ENCODE results near the gene ICA1.

Gene ICA1

GRCh38 chr7:8144856-8145255 is 117.1 kb downstream of the ICA1 start:
- no peaks in the 10 kb centered on the region for H4K20me1 ChIP-seq (ENCODE audit: control insufficient read depth, insufficient read depth, low read depth, low read length)
- H3K9me3 ChIP-seq (ENCODE audit: control insufficient read depth, insufficient read depth, low read length): no peaks in the 10 kb centered on the region
- H3K4me3 ChIP-seq (ENCODE audit: low read length): no peak overlapping the region
- H3K36me3 ChIP-seq (ENCODE audit: control insufficient read depth, low read length): no peaks in the 10 kb centered on the region
- peaks cover 3% of the 10 kb centered on the region; the same call in 1 of the 2 replicates for H3F3A ChIP-seq (ENCODE audit: control insufficient read depth, insufficient read depth)
- H3K27ac ChIP-seq (ENCODE audit: low read depth, low read length): no peak overlapping the region
- TF ChIP-seq CTCF (IDR thresholded peaks at IDR 0.05; ENCODE audit: low read depth, low read length, poor library complexity, severe bottlenecking): no peak
- no peak for TF ChIP-seq EZH2phosphoT487 (IDR thresholded peaks at IDR 0.05; ENCODE audit: borderline replicate concordance, low read length)
- no peaks in the 10 kb centered on the region for H3K79me2 ChIP-seq (ENCODE audit: control insufficient read depth, low read length)
- H3K4me2 ChIP-seq (ENCODE audit: low read length): no peak overlapping the region
- no peaks in the 10 kb centered on the region for H3K9me2 ChIP-seq (replicated peaks; ENCODE audit: control insufficient read depth, low read length)
- no peaks in the 10 kb centered on the region for H3K27me3 ChIP-seq (ENCODE audit: control insufficient read depth, low read length)
- peaks cover 19% of the 10 kb centered on the region for H3K4me1 ChIP-seq (ENCODE audit: control insufficient read depth, low read length)

- Histone ChIP-seq H3K79me2 (ENCODE audit: control insufficient read depth, low read length) (no peaks in the 10 kb centered on the region), H3K9me2 (replicated peaks; ENCODE audit: control insufficient read depth, low read length) (no peaks in the 10 kb centered on the region), H3K9me3 (ENCODE audit: control insufficient read depth, insufficient read depth, low read length) (no peaks in the 10 kb centered on the region), H3K27me3 (ENCODE audit: control insufficient read depth, low read length) (no peaks in the 10 kb centered on the region), H3K36me3 (ENCODE audit: control insufficient read depth, low read length) (no peaks in the 10 kb centered on the region), H3F3A (ENCODE audit: control insufficient read depth, insufficient read depth) (no peaks in the 10 kb centered on the region), H4K20me1 (ENCODE audit: control insufficient read depth, insufficient read depth, low read depth, low read length) (no peaks in the 10 kb centered on the region), H3K4me1 (ENCODE audit: control insufficient read depth, low read length) (peaks cover 4% of the 10 kb centered on the region), H3K27ac (ENCODE audit: low read depth, low read length) (no peak overlapping the region), H3K4me2 (ENCODE audit: low read length) (no peak overlapping the region), H3K4me3 (ENCODE audit: low read length) (no peak overlapping the region)
- TF ChIP-seq CTCF (IDR thresholded peaks at IDR 0.05; ENCODE audit: low read depth, low read length, poor library complexity, severe bottlenecking) (no peak), EZH2phosphoT487 (IDR thresholded peaks at IDR 0.05; ENCODE audit: borderline replicate concordance, low read length) (no peak)
These were observed 118.7 kb downstream of the ICA1 start for GRCh38 chr7:8143151-8143874.

- H3K27me3 ChIP-seq (ENCODE audit: control insufficient read depth, low read length): no peaks in the 10 kb centered on the region
- H3K9me3 ChIP-seq (ENCODE audit: control insufficient read depth, insufficient read depth, low read length): no peaks in the 10 kb centered on the region
- no peaks in the 10 kb centered on the region for H3K79me2 ChIP-seq (ENCODE audit: control insufficient read depth, low read length)
- no peak for TF ChIP-seq CTCF (IDR thresholded peaks at IDR 0.05; ENCODE audit: low read depth, low read length, poor library complexity, severe bottlenecking)
- TF ChIP-seq EZH2phosphoT487 (IDR thresholded peaks at IDR 0.05; ENCODE audit: borderline replicate concordance, low read length): no peak
- no peaks in the 10 kb centered on the region for H3K4me1 ChIP-seq (ENCODE audit: control insufficient read depth, low read length)
- no peak overlapping the region for H3K4me3 ChIP-seq (ENCODE audit: low read length)
- no peaks in the 10 kb centered on the region for H3K9me2 ChIP-seq (replicated peaks; ENCODE audit: control insufficient read depth, low read length)
- H3K4me2 ChIP-seq (ENCODE audit: low read length): no peak overlapping the region
- H3K27ac ChIP-seq (ENCODE audit: low read depth, low read length): no peak overlapping the region
- no peaks in the 10 kb centered on the region for H3F3A ChIP-seq (ENCODE audit: control insufficient read depth, insufficient read depth)
- H3K36me3 ChIP-seq (ENCODE audit: control insufficient read depth, low read length): no peaks in the 10 kb centered on the region
- no peaks in the 10 kb centered on the region for H4K20me1 ChIP-seq (ENCODE audit: control insufficient read depth, insufficient read depth, low read depth, low read length)
These were observed 119.5 kb downstream of the ICA1 start for GRCh38 chr7:8142477-8142876.

All from DOHH2 (cell line).